HEK293 (cell line): ENCODE results near the gene CTSF.

Experiments
- CTCF ChIA-PET: fragments of 350-600 bp; formaldehyde crosslinking; extraction: SDS; loops from one replicate; lab custom pipeline; 2021; ENCODE audit warnings: antibody characterized with exemption; lab: Yijun Ruan, JAX
- POLR2A ChIA-PET: fragments of 300-600 bp; formaldehyde crosslinking; extraction: SDS; loops from one replicate; lab custom pipeline; 2020; ENCODE audit warnings: antibody characterized with exemption, inconsistent platforms; lab: Yijun Ruan, JAX
- H3K27ac ChIP-seq: fragments of 200-500 bp; sonication (Bioruptor generic); 2 replicates; pipeline ENCODE4 v1.5.1; 2014; ENCODE audit warnings: low read depth, low read length, control low read depth, inconsistent platforms; ENCODE audit errors: extremely low read depth
- H3K36me3 ChIP-seq, 2 experiments: fragments of 200-500 bp in 1 of 2; sonication (Bioruptor generic) in 1 of 2; 1 replicate in 1 of 2; 2 replicates in 1 of 2; pipeline ENCODE4 v1.5.1; 2014 to 2017; ENCODE audit warnings: inconsistent platforms in 2 of 2, low read length in 2 of 2; ENCODE audit not compliant: control insufficient read depth in 2 of 2, insufficient read depth in 1 of 2
- H3K4me1 ChIP-seq: fragments of 200-500 bp; sonication (Bioruptor generic); 2 replicates; pipeline ENCODE4 v1.5.1; 2014; ENCODE audit warnings: mild to moderate bottlenecking, low read length, inconsistent platforms; ENCODE audit not compliant: control insufficient read depth, insufficient read depth
- H3K4me3 ChIP-seq: 2 replicates; pipeline ENCODE4 v1.5.1; 2011; ENCODE audit warnings: low read depth, mild to moderate bottlenecking, control low read depth, low read length, moderate library complexity
- H3K9me3 ChIP-seq: fragments of 200-500 bp; sonication (Bioruptor generic); 2 replicates; pipeline ENCODE4 v1.5.1; 2014; ENCODE audit warnings: low read depth, low read length, inconsistent platforms; ENCODE audit not compliant: control insufficient read depth, insufficient read depth
- KLF1 ChIP-seq: fragments of 450-650 bp; formaldehyde crosslinking; IDR thresholded peaks from 2 replicates; pipeline ENCODE4 v1.5.1; 2016; ENCODE audit warnings: missing biosample characterization, missing genetic modification characterization
- MZF1 ChIP-seq: fragments of 450-650 bp; formaldehyde crosslinking; IDR thresholded peaks from 2 replicates; pipeline ENCODE4 v1.5.1; 2017; ENCODE audit warnings: missing biosample characterization, missing genetic modification characterization, borderline replicate concordance
- OVOL3 ChIP-seq: fragments of 450-650 bp; formaldehyde crosslinking; IDR thresholded peaks from 2 replicates; pipeline ENCODE4 v1.5.1; 2016; ENCODE audit warnings: missing biosample characterization, missing genetic modification characterization
- RBAK ChIP-seq: fragments of 450-650 bp; formaldehyde crosslinking; IDR thresholded peaks from 2 replicates; pipeline ENCODE4 v1.5.1; 2016; ENCODE audit warnings: missing biosample characterization, missing genetic modification characterization
- SCRT1 ChIP-seq: fragments of 450-650 bp; formaldehyde crosslinking; IDR thresholded peaks from 2 replicates; pipeline ENCODE4 v1.5.1; 2016; ENCODE audit warnings: missing biosample characterization, missing genetic modification characterization, borderline replicate concordance
- TSHZ1 ChIP-seq: fragments of 450-650 bp; formaldehyde crosslinking; IDR thresholded peaks from 2 replicates; pipeline ENCODE4 v1.5.1; 2016; ENCODE audit warnings: missing biosample characterization, missing genetic modification characterization, borderline replicate concordance
- ZBTB20 ChIP-seq: fragments of 450-650 bp; formaldehyde crosslinking; IDR thresholded peaks from 2 replicates; pipeline ENCODE4 v1.5.1; 2016; ENCODE audit warnings: missing biosample characterization, missing genetic modification characterization
- ZBTB26 ChIP-seq: fragments of 450-650 bp; formaldehyde crosslinking; optimal IDR thresholded peaks from 2 replicates; pipeline ENCODE3; 2016; ENCODE audit warnings: missing biosample characterization, mild to moderate bottlenecking, missing genetic modification characterization
- ZBTB6 ChIP-seq: fragments of 450-650 bp; formaldehyde crosslinking; IDR thresholded peaks from 2 replicates; pipeline ENCODE4 v1.5.1; 2017; ENCODE audit warnings: missing biosample characterization, missing genetic modification characterization
- ZNF121 ChIP-seq: fragments of 450-650 bp; formaldehyde crosslinking; IDR thresholded peaks from 2 replicates; pipeline ENCODE4 v1.5.1; 2016; ENCODE audit warnings: missing biosample characterization, missing genetic modification characterization
- ZNF140 ChIP-seq: fragments of 450-650 bp; formaldehyde crosslinking; IDR thresholded peaks from 2 replicates; pipeline ENCODE4 v1.5.1; 2016; ENCODE audit warnings: missing biosample characterization, missing genetic modification characterization
- ZNF146 ChIP-seq: fragments of 450-650 bp; formaldehyde crosslinking; IDR thresholded peaks from 2 replicates; pipeline ENCODE4 v1.5.1; 2016; ENCODE audit warnings: missing biosample characterization, missing genetic modification characterization
- ZNF155 ChIP-seq: fragments of 450-650 bp; formaldehyde crosslinking; IDR thresholded peaks from 2 replicates; pipeline ENCODE4 v1.5.1; 2016; ENCODE audit warnings: missing biosample characterization, missing genetic modification characterization
- ZNF19 ChIP-seq: fragments of 450-650 bp; formaldehyde crosslinking; IDR thresholded peaks from 2 replicates; pipeline ENCODE4; 2016; ENCODE audit warnings: missing biosample characterization, missing genetic modification characterization, low read depth
- ZNF248 ChIP-seq: fragments of 450-650 bp; formaldehyde crosslinking; IDR thresholded peaks from 2 replicates; pipeline ENCODE4 v1.5.1; 2017; ENCODE audit warnings: missing biosample characterization, missing genetic modification characterization
- ZNF366 ChIP-seq: fragments of 450-650 bp; formaldehyde crosslinking; conservative IDR thresholded peaks from 2 replicates; pipeline ENCODE4 v1.5.1; 2016; ENCODE audit warnings: missing biosample characterization, missing genetic modification characterization
- ZNF426 ChIP-seq: fragments of 450-650 bp; formaldehyde crosslinking; IDR thresholded peaks from 2 replicates; pipeline ENCODE4 v1.5.1; 2017; ENCODE audit warnings: missing biosample characterization, missing genetic modification characterization, mild to moderate bottlenecking, inconsistent platforms, moderate library complexity
- ZNF530 ChIP-seq: fragments of 450-650 bp; formaldehyde crosslinking; IDR thresholded peaks from 2 replicates; pipeline ENCODE4 v1.5.1; 2016; ENCODE audit warnings: low read depth, missing biosample characterization, missing genetic modification characterization
- ZNF624 ChIP-seq: fragments of 450-650 bp; formaldehyde crosslinking; IDR thresholded peaks from 2 replicates; pipeline ENCODE4 v1.5.1; 2017; ENCODE audit warnings: missing biosample characterization, missing genetic modification characterization
- ZNF692 ChIP-seq: fragments of 450-650 bp; formaldehyde crosslinking; IDR thresholded peaks from 2 replicates; pipeline ENCODE4 v1.5.1; 2016; ENCODE audit warnings: missing biosample characterization, missing genetic modification characterization
- ZNF701 ChIP-seq: fragments of 450-650 bp; formaldehyde crosslinking; IDR thresholded peaks from 2 replicates; pipeline ENCODE4 v1.5.1; 2016; ENCODE audit warnings: missing biosample characterization, missing genetic modification characterization
- ZNF704 ChIP-seq: fragments of 450-650 bp; formaldehyde crosslinking; IDR thresholded peaks from 2 replicates; pipeline ENCODE4 v1.5.1; 2016; ENCODE audit warnings: missing biosample characterization, missing genetic modification characterization
- ZNF707 ChIP-seq: fragments of 450-650 bp; formaldehyde crosslinking; IDR thresholded peaks from 2 replicates; pipeline ENCODE4 v1.5.1; 2016; ENCODE audit warnings: missing biosample characterization, missing genetic modification characterization
- ZNF747 ChIP-seq: fragments of 450-650 bp; formaldehyde crosslinking; IDR thresholded peaks from 2 replicates; pipeline ENCODE4 v1.5.1; 2016; ENCODE audit warnings: missing biosample characterization, missing genetic modification characterization
- ZNF777 ChIP-seq: fragments of 450-650 bp; formaldehyde crosslinking; IDR thresholded peaks from 2 replicates; pipeline ENCODE4 v1.5.1; 2017; ENCODE audit warnings: missing biosample characterization, missing genetic modification characterization, borderline replicate concordance
- ZNF830 ChIP-seq: fragments of 450-650 bp; IDR thresholded peaks from 2 replicates; pipeline ENCODE4 v1.5.0; 2018; ENCODE audit warnings: missing biosample characterization, missing genetic modification characterization, low read depth, mild to moderate bottlenecking, moderate library complexity

CTSF gene

GRCh38 chr11:66564538-66564937 lies 3.9 kb downstream of the CTSF start:
- POLR2A ChIA-PET: no interaction called here

GRCh38 chr11:66563832-66564231 lies 4.6 kb downstream of the CTSF start:
- ChIA-PET CTCF (interaction anchor here (0.6 to 0.8 kb wide), 2 partner anchors 16 to 146 kb away, joined by 3 to 4 read pairs; no protein-coding TSS in a partner anchor), POLR2A (interaction anchor here (2.3 kb wide), 1 partner anchor 18 kb away, joined by 9 read pairs; the partner anchor contains the start of genes ACTN3 and ZDHHC24)
- Histone ChIP-seq H3K9me3 (no peaks in the 10 kb centered on the region), H3K36me3 (no peaks in the 10 kb centered on the region), H3K4me3 (no peak overlapping the region), H3K27ac (no peak overlapping the region), H3K4me1 (no peaks in the 10 kb centered on the region)
- no peak for TF ChIP-seq ZNF704
- TF ChIP-seq ZBTB6 (tag by site-specific recombination): no peak
- TF ChIP-seq ZNF777 (tag by site-specific recombination): no peak
- no peak for TF ChIP-seq ZBTB20
- TF ChIP-seq OVOL3 (tag by site-specific recombination): no peak
- TF ChIP-seq ZNF692: no peak
- TF ChIP-seq ZNF146 (tag by site-specific recombination): no peak
- no peak for TF ChIP-seq ZNF701 (tag by site-specific recombination)
- TF ChIP-seq ZNF248 (tag by site-specific recombination): no peak
- TF ChIP-seq MZF1 (tag by site-specific recombination): no peak
- no peak for TF ChIP-seq SCRT1 (tag by site-specific recombination)
- no peak for TF ChIP-seq ZNF140
- no peak for TF ChIP-seq ZNF121
- TF ChIP-seq ZNF624 (tag by site-specific recombination): no peak
- no peak for TF ChIP-seq ZNF707 (tag by site-specific recombination)
- no peak for TF ChIP-seq TSHZ1

More at GRCh38 chr11:66564538-66564937, 3.9 kb downstream of the CTSF start:
- no peaks in the 10 kb centered on the region for H3K9me3 ChIP-seq
- no peak for TF ChIP-seq ZNF830 (tag by site-specific recombination)
- no peak for TF ChIP-seq RBAK (tag by site-specific recombination)
- TF ChIP-seq ZNF366 (tag by site-specific recombination): no peak
- no peak for TF ChIP-seq ZNF426 (tag by site-specific recombination)
- TF ChIP-seq ZNF747 (tag by site-specific recombination): no peak
- no peak for TF ChIP-seq ZBTB26
- TF ChIP-seq OVOL3 (tag by site-specific recombination): no peak
- no peak for TF ChIP-seq ZNF155 (tag by site-specific recombination)
- TF ChIP-seq ZNF701 (tag by site-specific recombination): no peak
- TF ChIP-seq ZNF530 (tag by site-specific recombination): no peak
- TF ChIP-seq KLF1 (tag by site-specific recombination): no peak
- no peak for TF ChIP-seq ZNF19 (tag by site-specific recombination)
- CTCF ChIA-PET: no interaction called here
- H3K27ac ChIP-seq: no peak overlapping the region
- H3K36me3 ChIP-seq: no peaks in the 10 kb centered on the region
- no peaks in the 10 kb centered on the region for H3K4me1 ChIP-seq
- no peak overlapping the region for H3K4me3 ChIP-seq
